HG03460 (cell line): Measurements from ENCODE around the gene DUSP15.
"Not testable (repeated sequence)": the region's sequence is repeated elsewhere in the genome, so short reads cannot be mapped to it uniquely, and the experiment has no call there.

Source experiments
- ATAC-seq: cut with Tn5 transposase; IDR thresholded peaks from one replicate; pipeline ENCODE4 v1.9.1; 2021; ENCODE audit not compliant: unreplicated experiment

Gene DUSP15

GRCh38 chr20:31869942-31870725 is at the start of gene DUSP15, which contains the start of gene TTLL9:
TSS of gene DUSP15 (minus strand) at chr20:31870527. CDS start at chr20:31870337, 190 bp downstream.
TSS of gene TTLL9 (plus strand) at chr20:31870634. CDS start at chr20:31871127, 493 bp downstream.
- no peak for ATAC-seq

- ATAC-seq = no peak
Measured at GRCh38 chr20:31919410-31920155, 49.3 kb upstream of the DUSP15 start.

DNA sequence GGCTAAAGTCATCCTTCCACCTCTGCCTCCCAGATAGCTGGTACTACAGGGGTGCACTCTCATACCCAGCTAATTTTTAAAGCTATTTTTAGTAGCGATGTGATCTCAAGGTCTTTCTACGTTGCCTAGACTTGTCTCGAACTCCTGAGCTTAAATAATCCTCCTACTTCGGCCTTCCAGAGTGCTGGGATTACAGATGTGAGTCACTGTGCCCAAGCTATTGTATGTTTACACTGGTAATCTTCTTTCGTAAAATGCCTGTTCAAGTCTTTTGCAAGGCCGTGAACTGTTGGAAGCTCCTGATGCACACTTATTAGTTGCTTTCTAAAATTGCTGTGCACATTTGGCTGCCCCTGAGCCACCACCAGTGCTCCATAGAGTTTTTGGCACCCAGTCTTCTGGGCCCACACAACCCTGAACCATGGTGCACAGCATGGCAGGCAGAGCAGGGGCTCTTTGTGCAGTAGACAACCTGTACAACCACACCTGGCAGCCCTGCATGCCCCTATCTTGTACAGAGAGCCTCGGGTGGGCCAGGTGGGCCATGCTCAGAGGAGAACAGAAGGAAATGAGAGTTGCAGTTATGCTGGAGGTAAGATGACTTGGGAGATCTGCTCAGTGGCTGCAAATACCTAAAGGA is 48.3 kb upstream of the DUSP15 start:
- ATAC-seq = no peak

- not testable (repeated sequence) for ATAC-seq
Measured at GRCh38 chr20:31917962-31918412, 47.7 kb upstream of the DUSP15 start.

DNA sequence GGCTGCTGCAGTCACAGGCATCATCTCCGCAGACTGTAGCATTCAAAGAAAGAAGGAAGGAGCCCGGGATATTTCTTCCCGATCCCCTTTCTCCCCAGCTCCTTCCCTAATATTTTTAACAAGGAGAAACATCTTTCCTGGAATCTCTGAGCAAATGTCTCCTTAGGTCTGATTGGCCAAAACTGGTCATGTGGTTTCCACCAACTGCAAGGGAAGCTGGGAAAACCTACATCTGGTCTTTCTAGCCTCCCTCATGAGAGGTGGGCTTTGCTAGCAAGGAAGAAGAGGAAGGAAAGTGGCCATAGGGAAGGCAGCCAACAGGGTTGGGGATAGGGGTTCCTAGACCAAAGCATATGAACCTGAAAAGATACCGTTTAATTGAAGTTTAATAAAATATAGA is 46.4 kb upstream of the DUSP15 start:
- ATAC-seq = no peak

- no peak for ATAC-seq
Measured at GRCh38 chr20:31915491-31916280, 45.4 kb upstream of the DUSP15 start.

- no peak for ATAC-seq
Measured at GRCh38 chr20:31914170-31914569, 43.8 kb upstream of the DUSP15 start.

DNA sequence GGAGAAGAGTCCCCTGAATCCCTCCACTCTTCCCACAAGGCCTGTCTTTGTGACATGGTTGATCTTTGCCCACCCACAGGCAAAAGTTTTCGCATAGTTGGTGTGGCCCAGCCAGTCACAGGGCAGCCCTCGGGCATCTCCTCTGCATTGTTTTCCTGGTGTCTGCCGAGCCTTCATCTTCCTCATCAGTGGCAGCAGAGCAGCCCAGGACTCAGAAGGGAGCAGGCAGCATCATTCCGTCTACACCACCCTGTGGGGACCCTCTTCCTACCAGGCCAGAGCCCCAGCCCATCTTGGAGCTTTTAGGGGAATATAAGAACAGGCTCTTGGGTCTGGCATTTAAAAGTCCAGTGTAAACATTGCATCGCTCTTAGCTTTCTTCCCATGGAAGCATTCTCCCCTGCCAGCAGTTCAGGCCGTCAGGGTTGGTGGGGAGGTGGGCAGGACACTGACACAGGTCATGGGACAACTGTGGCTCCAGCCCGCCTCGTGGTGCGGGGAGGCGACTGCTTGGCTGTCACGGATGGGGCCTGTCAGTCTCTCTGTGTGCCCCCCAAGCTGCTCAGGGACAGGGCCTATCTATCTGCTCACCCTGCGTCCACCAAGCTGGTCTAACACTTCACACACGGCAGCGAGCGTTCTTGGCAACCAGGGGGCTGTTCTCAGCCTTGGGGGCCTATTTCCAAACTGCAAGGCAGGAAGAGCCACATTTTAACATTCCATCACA is 43.3 kb upstream of the DUSP15 start:
- no peak for ATAC-seq

GRCh38 chr20:31910071-31910803 is 39.9 kb upstream of the DUSP15 start:
- no peak for ATAC-seq

GRCh38 chr20:31909253-31910070 is 39.1 kb upstream of the DUSP15 start:
- ATAC-seq = no peak

- ATAC-seq = no peak
Measured at GRCh38 chr20:31908424-31908823, 38.1 kb upstream of the DUSP15 start.

DNA sequence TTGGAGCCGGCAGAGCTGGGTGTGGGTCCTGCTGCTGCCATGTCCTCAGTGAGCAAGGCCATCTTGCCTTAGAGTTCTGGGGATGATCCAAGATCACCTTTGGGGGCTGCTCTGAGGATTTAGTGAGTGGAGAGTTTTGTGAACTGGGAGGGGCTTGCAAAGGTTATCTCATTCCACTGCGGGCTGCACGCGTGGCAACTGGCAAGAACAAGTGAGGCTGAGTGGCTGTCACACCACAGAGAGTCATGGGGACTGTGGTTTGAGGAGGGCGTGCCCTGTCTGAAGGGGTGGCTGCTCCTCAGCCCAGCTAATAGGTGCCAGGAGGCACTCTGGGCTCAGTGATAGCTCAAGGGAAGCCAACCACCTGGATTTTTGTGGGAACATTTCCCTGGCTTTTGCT is 37.7 kb upstream of the DUSP15 start:
- no peak for ATAC-seq

DNA sequence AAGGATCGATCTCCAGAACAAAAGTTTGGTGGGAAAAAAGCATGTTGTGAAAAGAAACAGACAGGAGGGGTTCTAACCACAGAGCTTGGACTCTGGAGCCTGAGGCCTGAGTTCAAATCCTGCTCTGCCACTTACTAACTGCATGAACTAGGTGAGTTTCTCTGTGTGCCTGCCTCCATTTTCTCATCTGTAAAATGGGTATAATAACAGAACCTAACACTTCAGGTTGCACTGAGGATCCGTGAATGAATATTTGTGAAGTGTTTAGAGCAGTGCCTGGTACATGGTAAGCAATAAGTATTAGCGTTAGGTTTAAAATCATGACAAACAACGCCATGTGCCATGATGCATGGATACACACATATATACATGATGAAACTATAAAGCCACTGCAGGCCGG is 36.7 kb upstream of the DUSP15 start:
- ATAC-seq = no peak

GRCh38 chr20:31906001-31906400 is 35.7 kb upstream of the DUSP15 start:
- no peak for ATAC-seq

DNA sequence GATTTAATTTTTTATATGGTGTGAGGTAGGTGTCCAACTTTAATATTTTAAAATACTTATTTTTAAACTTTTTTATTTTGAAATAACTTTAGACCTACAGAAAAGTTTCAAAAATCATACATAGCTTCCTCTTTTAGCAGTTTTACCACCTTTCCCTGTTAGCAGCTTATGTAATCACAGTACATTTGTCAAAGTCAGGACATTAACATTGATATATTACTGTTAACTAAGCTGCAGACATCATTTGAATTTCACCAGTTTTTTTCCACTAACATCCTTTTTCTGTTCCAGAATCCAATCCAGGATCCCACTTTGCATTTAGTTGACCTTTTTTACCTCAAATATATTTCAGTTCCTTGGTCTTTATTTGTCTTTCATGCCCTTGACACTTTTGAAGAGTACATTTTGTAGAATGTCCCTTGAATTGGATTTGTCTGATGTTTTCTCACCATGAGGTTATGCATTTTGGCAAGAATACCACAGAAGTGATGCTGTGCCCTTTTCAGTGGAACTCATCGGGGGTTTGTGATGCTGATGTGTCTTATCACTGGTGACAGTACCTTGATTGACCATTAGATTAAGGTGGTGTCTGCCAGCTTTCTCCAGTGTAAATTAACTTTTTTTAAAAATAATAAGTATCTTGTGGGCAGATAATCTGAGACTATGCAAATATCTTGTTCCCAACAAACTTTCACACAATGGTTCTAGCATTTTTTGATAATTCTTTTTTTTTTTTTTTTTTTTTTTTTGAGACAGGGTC is 33.5 kb upstream of the DUSP15 start:
- no peak for ATAC-seq

DNA sequence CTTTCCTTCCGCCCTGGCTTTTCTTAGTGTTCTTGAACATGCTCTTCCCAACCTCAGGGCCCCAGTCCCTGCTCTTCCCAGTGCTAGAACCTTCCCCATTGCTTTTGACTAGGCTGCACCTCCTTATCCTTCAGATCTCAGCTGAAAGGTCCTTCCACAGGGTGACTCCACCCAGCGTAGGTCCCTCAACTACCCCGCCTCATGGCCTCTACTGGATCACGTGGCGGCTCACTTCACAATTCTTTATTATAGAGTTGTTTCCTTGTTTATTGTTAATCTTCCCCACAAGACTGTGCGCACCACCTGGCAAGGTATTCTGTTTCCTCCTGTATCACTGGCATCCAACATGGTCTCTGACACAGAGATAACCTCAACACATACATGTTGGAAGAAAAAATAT is 31.3 kb upstream of the DUSP15 start:
- no peak for ATAC-seq

GRCh38 chr20:31897541-31897940 is 27.2 kb upstream of the DUSP15 start:
- no peak for ATAC-seq

GRCh38 chr20:31896049-31896448 is 25.7 kb upstream of the DUSP15 start:
- no peak for ATAC-seq
